Neural cell (in vitro differentiated cells): Measurements from ENCODE around the gene TMPRSS11A. TPM values are rescaled to one million over a fixed set of nuclear protein-coding genes. Genes with fewer than 3 reads are reported as not detected.

Experiments
- H2AFZ ChIP-seq: fragments of 200-600, 300-800 bp; sonication (generic), shearing (Covaris generic); 2 replicates; pipeline ENCODE4 v1.6.0; 2014; ENCODE audit warnings: low read depth, mild to moderate bottlenecking, antibody characterized with exemption, low read length, moderate library complexity
- H3F3A ChIP-seq: fragments of 200-600 bp; shearing (Covaris generic); 2 replicates; pipeline ENCODE4 v1.6.1; 2016; ENCODE audit warnings: mild to moderate bottlenecking, moderate library complexity, mixed read lengths, antibody characterized with exemption, low read length; ENCODE audit not compliant: insufficient read depth, poor library complexity, severe bottlenecking
- H3K27ac ChIP-seq: fragments of 200-600, 300-800 bp; sonication (generic), shearing (Covaris generic); 2 replicates; pipeline ENCODE4 v1.5.1; 2014; ENCODE audit warnings: mild to moderate bottlenecking, low read length, moderate library complexity
- H3K27me3 ChIP-seq: fragments of 300-800, 200-600 bp; sonication (generic), shearing (Covaris generic); 2 replicates; pipeline ENCODE4 v1.6.0; 2014; ENCODE audit warnings: mild to moderate bottlenecking, low read depth, low read length, moderate library complexity; ENCODE audit not compliant: insufficient read depth
- H3K36me3 ChIP-seq: fragments of 300-800, 200-600 bp; sonication (generic), shearing (Covaris generic); 2 replicates; pipeline ENCODE4 v1.5.1; 2014; ENCODE audit warnings: mild to moderate bottlenecking, antibody characterized with exemption, low read length, moderate library complexity; ENCODE audit not compliant: insufficient read depth
- H3K4me2 ChIP-seq: fragments of 300-800, 200-600 bp; sonication (generic), shearing (Covaris generic); 2 replicates; pipeline ENCODE4 v1.6.0; 2014; ENCODE audit warnings: mild to moderate bottlenecking, low read length
- H3K4me3 ChIP-seq: fragments of 300-800, 200-600 bp; sonication (generic), shearing (Covaris generic); 2 replicates; pipeline ENCODE4 v1.5.1; 2014; ENCODE audit warnings: mild to moderate bottlenecking, low read length, moderate library complexity
- H3K79me2 ChIP-seq: fragments of 200-600 bp; shearing (Covaris generic); replicated peaks from 2 replicates; pipeline ENCODE4 v1.6.0; 2014; ENCODE audit warnings: mild to moderate bottlenecking, low read length, moderate library complexity; ENCODE audit not compliant: insufficient read depth
- H3K9ac ChIP-seq: fragments of 300-800, 200-600 bp; sonication (generic), shearing (Covaris generic); 2 replicates; pipeline ENCODE4 v1.6.1; 2016; ENCODE audit warnings: mild to moderate bottlenecking, low read length, mixed read lengths
- H3K9me2 ChIP-seq: fragments of 200-600 bp; shearing (Covaris generic); 2 replicates; pipeline ENCODE4 v1.6.1; 2016; ENCODE audit warnings: mild to moderate bottlenecking, low read length, mixed read lengths; ENCODE audit not compliant: insufficient read depth
- H3K9me3 ChIP-seq: fragments of 200-600, 300-800 bp; sonication (generic), shearing (Covaris generic); 2 replicates; pipeline ENCODE4 v1.6.1; 2016; ENCODE audit warnings: mild to moderate bottlenecking, mixed run types, low read length, moderate library complexity, mixed read lengths
- H4K20me1 ChIP-seq: fragments of 200-600 bp; shearing (Covaris generic); 2 replicates; pipeline ENCODE4 v1.6.1; 2016; ENCODE audit warnings: mild to moderate bottlenecking, mixed run types; ENCODE audit not compliant: insufficient read depth
- EP300 ChIP-seq: fragments of 450-650 bp; conservative IDR thresholded peaks from 2 replicates; pipeline ENCODE4 v1.6.1; 2014; ENCODE audit warnings: antibody characterized with exemption, mild to moderate bottlenecking, moderate library complexity; ENCODE audit not compliant: poor library complexity, severe bottlenecking
- EZH2 ChIP-seq: fragments of 200-600, 300-800 bp; shearing (Covaris generic), sonication (generic); IDR thresholded peaks from 2 replicates; pipeline ENCODE4 v1.6.1; 2014; ENCODE audit warnings: antibody characterized with exemption, low read length, borderline replicate concordance, mild to moderate bottlenecking; ENCODE audit not compliant: insufficient read depth, poor library complexity, severe bottlenecking
- MXI1 ChIP-seq: fragments of 450-650 bp; conservative IDR thresholded peaks from 2 replicates; pipeline ENCODE4 v1.6.1; 2014; ENCODE audit warnings: antibody characterized with exemption, mild to moderate bottlenecking; ENCODE audit not compliant: poor library complexity, severe bottlenecking
- POLR2AphosphoS5 ChIP-seq: IDR thresholded peaks from 2 replicates; pipeline ENCODE4 v1.6.1; 2012
- RAD21 ChIP-seq: fragments of 450-650 bp; conservative IDR thresholded peaks from 2 replicates; pipeline ENCODE4 v1.6.1; 2014; ENCODE audit warnings: antibody characterized with exemption, mild to moderate bottlenecking, moderate library complexity
- SMC3 ChIP-seq: fragments of 450-650 bp; conservative IDR thresholded peaks from 2 replicates; pipeline ENCODE4 v1.6.1; 2014; ENCODE audit warnings: antibody characterized with exemption, mild to moderate bottlenecking, moderate library complexity; ENCODE audit not compliant: poor library complexity
- TAF1 ChIP-seq: IDR thresholded peaks from 2 replicates; pipeline ENCODE4 v1.6.1; 2012; ENCODE audit warnings: low read depth
- polyA plus RNA-seq: library from polyadenylated mRNA; depleted of rRNA; stranded (reverse); fragments of >200 nt; gene quantifications from 2 replicates; pipeline ENCODE4 v1.2.3, GENCODE V29; 2014
- TF ChIP-seq, protein P1 (sequence below): fragments of 450-650 bp; IDR thresholded peaks from 2 replicates; pipeline ENCODE4 v1.5.1; 2014; ENCODE audit warnings: antibody characterized with exemption, mild to moderate bottlenecking, moderate library complexity; ENCODE audit not compliant: poor library complexity, severe bottlenecking
- TF ChIP-seq, protein P2 (sequence below): IDR thresholded peaks from 2 replicates; pipeline ENCODE4 v1.6.1; 2012; ENCODE audit warnings: borderline replicate concordance

The TMPRSS11A gene
- polyA plus RNA-seq, 1 donor from 2014 or later, result not detected

GRCh38 chr4:67935888-67936287, 27.4 kb downstream of the TMPRSS11A start:
- Histone ChIP-seq H3K4me2 (no peak overlapping the region), H3K27ac (no peak overlapping the region), H3K9me3 (no peaks in the 10 kb centered on the region), H3K27me3 (no peaks in the 10 kb centered on the region), H3K9ac (no peak overlapping the region), H4K20me1 (no peaks in the 10 kb centered on the region), H3K79me2 (no peaks in the 10 kb centered on the region), H3K4me3 (no peak overlapping the region), H2AFZ (no peak overlapping the region), H3K36me3 (no peaks in the 10 kb centered on the region), H3F3A (no peaks in the 10 kb centered on the region), H3K9me2 (no peaks in the 10 kb centered on the region)
- TF ChIP-seq RAD21, result no peak
- TF ChIP-seq EP300, result no peak

- H3K4me2 ChIP-seq, result no peak overlapping the region
- no peaks in the 10 kb centered on the region for H3K36me3 ChIP-seq
- H2AFZ ChIP-seq, result no peak overlapping the region
- H3K27me3 ChIP-seq, result no peaks in the 10 kb centered on the region
- no peak overlapping the region for H3K9ac ChIP-seq
- H3F3A ChIP-seq, result no peaks in the 10 kb centered on the region
- TF ChIP-seq POLR2AphosphoS5, result no peak
- TF ChIP-seq, protein P1, sequence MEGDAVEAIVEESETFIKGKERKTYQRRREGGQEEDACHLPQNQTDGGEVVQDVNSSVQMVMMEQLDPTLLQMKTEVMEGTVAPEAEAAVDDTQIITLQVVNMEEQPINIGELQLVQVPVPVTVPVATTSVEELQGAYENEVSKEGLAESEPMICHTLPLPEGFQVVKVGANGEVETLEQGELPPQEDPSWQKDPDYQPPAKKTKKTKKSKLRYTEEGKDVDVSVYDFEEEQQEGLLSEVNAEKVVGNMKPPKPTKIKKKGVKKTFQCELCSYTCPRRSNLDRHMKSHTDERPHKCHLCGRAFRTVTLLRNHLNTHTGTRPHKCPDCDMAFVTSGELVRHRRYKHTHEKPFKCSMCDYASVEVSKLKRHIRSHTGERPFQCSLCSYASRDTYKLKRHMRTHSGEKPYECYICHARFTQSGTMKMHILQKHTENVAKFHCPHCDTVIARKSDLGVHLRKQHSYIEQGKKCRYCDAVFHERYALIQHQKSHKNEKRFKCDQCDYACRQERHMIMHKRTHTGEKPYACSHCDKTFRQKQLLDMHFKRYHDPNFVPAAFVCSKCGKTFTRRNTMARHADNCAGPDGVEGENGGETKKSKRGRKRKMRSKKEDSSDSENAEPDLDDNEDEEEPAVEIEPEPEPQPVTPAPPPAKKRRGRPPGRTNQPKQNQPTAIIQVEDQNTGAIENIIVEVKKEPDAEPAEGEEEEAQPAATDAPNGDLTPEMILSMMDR, result no peak
- TF ChIP-seq RAD21, result no peak
- TF ChIP-seq, protein P2, sequence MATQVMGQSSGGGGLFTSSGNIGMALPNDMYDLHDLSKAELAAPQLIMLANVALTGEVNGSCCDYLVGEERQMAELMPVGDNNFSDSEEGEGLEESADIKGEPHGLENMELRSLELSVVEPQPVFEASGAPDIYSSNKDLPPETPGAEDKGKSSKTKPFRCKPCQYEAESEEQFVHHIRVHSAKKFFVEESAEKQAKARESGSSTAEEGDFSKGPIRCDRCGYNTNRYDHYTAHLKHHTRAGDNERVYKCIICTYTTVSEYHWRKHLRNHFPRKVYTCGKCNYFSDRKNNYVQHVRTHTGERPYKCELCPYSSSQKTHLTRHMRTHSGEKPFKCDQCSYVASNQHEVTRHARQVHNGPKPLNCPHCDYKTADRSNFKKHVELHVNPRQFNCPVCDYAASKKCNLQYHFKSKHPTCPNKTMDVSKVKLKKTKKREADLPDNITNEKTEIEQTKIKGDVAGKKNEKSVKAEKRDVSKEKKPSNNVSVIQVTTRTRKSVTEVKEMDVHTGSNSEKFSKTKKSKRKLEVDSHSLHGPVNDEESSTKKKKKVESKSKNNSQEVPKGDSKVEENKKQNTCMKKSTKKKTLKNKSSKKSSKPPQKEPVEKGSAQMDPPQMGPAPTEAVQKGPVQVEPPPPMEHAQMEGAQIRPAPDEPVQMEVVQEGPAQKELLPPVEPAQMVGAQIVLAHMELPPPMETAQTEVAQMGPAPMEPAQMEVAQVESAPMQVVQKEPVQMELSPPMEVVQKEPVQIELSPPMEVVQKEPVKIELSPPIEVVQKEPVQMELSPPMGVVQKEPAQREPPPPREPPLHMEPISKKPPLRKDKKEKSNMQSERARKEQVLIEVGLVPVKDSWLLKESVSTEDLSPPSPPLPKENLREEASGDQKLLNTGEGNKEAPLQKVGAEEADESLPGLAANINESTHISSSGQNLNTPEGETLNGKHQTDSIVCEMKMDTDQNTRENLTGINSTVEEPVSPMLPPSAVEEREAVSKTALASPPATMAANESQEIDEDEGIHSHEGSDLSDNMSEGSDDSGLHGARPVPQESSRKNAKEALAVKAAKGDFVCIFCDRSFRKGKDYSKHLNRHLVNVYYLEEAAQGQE, result no peak
- no peak for TF ChIP-seq SMC3
- no peak for TF ChIP-seq TAF1
- no peak for TF ChIP-seq MXI1
- TF ChIP-seq EZH2, result no peak
- no peak for TF ChIP-seq EP300
- H3K4me3 ChIP-seq, result no peak overlapping the region
- H3K9me3 ChIP-seq, result no peaks in the 10 kb centered on the region
- H3K79me2 ChIP-seq, result no peaks in the 10 kb centered on the region
- H3K9me2 ChIP-seq, result no peaks in the 10 kb centered on the region
- no peak overlapping the region for H3K27ac ChIP-seq
- H4K20me1 ChIP-seq, result no peaks in the 10 kb centered on the region
Measured at GRCh38 chr4:67934628-67935027, 28.7 kb downstream of the TMPRSS11A start.

- Histone ChIP-seq H3K9me2 (no peaks in the 10 kb centered on the region), H3K79me2 (no peaks in the 10 kb centered on the region), H3K4me2 (no peak overlapping the region), H3K4me3 (no peak overlapping the region), H3F3A (no peaks in the 10 kb centered on the region), H3K27me3 (no peaks in the 10 kb centered on the region), H3K27ac (no peak overlapping the region), H3K9ac (no peak overlapping the region), H4K20me1 (no peaks in the 10 kb centered on the region), H3K9me3 (no peaks in the 10 kb centered on the region), H3K36me3 (no peaks in the 10 kb centered on the region), H2AFZ (no peak overlapping the region)
- TF ChIP-seq POLR2AphosphoS5 (no peak), EZH2 (no peak), RAD21 (no peak), MXI1 (no peak), TAF1 (no peak)
Measured at GRCh38 chr4:67933755-67934154, 29.5 kb downstream of the TMPRSS11A start.
